ENCODE results near the gene CHAD.

DNA sequence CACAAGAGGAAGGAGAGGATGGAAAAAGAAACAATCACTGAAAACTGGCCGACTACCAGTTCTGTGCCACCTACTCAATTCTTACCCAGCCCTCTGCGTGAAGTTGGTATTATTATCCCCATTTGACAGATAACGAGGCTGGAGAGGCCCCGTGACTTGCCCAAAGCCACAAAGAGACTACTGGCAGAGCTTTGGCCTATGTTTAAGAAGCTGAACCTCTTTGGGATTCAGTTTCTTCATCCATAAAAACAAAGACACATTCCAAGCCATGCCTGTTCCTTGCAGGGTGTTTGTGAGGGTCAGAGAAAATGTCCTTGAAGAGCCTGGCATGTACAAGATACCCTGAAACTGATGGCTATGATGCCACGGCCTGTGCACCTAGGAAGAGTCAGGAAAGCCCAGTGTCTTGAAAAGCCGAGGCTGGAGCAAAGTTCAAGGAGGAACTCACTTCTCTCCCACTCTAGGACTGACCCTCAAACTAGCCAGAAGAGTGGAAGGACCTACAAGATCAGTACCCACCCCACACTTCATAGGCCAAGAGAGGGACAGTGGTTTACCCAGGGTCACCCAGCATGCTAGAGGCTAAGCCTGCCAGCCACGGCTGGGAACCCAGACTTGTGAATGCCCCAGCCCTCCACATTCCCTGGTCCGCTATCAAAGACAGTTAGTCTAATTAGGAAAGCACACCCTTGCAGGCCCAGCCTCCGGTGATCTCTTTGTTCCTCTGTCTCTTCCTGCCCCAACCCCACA lies 44.3 kb downstream of the CHAD start:
- TF ChIP-seq, protein P1, sequence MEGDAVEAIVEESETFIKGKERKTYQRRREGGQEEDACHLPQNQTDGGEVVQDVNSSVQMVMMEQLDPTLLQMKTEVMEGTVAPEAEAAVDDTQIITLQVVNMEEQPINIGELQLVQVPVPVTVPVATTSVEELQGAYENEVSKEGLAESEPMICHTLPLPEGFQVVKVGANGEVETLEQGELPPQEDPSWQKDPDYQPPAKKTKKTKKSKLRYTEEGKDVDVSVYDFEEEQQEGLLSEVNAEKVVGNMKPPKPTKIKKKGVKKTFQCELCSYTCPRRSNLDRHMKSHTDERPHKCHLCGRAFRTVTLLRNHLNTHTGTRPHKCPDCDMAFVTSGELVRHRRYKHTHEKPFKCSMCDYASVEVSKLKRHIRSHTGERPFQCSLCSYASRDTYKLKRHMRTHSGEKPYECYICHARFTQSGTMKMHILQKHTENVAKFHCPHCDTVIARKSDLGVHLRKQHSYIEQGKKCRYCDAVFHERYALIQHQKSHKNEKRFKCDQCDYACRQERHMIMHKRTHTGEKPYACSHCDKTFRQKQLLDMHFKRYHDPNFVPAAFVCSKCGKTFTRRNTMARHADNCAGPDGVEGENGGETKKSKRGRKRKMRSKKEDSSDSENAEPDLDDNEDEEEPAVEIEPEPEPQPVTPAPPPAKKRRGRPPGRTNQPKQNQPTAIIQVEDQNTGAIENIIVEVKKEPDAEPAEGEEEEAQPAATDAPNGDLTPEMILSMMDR (IDR thresholded peaks at IDR 0.05; ENCODE audit: extremely low read depth in 1 of 2, insufficient read depth in 1 of 2, low read depth in 1 of 2, low read length in 2 of 2), result no peak
- no peak for TF ChIP-seq POLR2A (IDR thresholded peaks at IDR 0.05; ENCODE audit: low read depth, low read length)
- TF ChIP-seq POLR2AphosphoS5 (IDR thresholded peaks at IDR 0.05; ENCODE audit: insufficient read depth, low read depth, low read length), result no peak
- TF ChIP-seq, protein P2, sequence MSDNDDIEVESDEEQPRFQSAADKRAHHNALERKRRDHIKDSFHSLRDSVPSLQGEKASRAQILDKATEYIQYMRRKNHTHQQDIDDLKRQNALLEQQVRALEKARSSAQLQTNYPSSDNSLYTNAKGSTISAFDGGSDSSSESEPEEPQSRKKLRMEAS (IDR thresholded peaks at IDR 0.05; ENCODE audit: insufficient read depth, insufficient read length), result no peak
- no peak for TF ChIP-seq FOS (IDR thresholded peaks at IDR 0.05; ENCODE audit: borderline replicate concordance, insufficient read depth, low read length)
